GM13976 (cell line): Measurements from ENCODE around the gene HABP4.

Source experiments
- DNase-seq: peaks from one replicate; pipeline ENCODE4 v3.0.0; 2012; ENCODE audit warnings: low spot score
- CTCF ChIP-seq: IDR thresholded peaks from 2 replicates; pipeline ENCODE4 v1.5.1; 2012; ENCODE audit warnings: borderline replicate concordance, mild to moderate bottlenecking; ENCODE audit not compliant: insufficient read depth; ENCODE audit errors: extremely low read depth, missing control alignments, control extremely low read depth
- in situ Hi-C: fragments of 300-500 bp; cut with MboI; formaldehyde crosslinking; loops from one replicate; pipeline ENCODE4 v1.12.0; 2022; ENCODE audit warnings: low sequenced_read_pairs, mixed read lengths, inconsistent platforms; ENCODE audit not compliant: unreplicated experiment

Gene HABP4

DNA sequence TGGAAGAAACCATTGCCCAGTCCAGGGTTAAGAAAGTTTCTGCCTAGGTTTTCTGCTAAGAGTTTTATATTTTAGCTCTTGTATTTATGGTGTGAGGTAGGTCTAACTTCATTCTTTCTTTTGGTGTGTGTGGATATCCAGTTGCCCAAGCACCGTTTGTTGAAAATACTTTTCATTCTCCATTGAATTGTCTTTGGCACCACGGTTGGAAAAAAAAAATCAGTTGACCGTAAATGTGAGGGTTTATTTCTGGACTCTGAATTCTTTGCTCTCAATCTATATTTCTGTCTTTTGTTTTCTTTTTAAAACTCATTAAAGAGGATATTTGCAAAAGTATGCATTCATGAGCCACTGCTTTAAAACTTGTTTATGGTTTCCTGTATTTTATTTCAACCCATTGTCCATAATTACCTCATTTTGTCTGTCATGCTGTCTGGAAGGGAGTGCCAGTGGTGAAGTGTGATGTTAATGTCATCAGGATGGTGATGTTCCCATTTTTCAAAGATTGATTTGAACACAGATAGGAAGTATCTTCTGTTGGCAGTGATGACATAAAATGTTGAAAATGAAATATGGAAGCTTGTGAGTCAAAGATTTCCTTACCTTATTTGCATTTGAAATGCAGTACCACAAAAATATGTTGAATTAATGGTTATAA, 33.9 kb downstream of the HABP4 start:
- peak; percentile 4 for DNase-seq
- TF ChIP-seq CTCF, result no peak
- in situ Hi-C loops, result no loop called here

- peak; percentile 78 for DNase-seq
- TF ChIP-seq CTCF, result no peak
- in situ Hi-C loops, result no loop called here
Observed at GRCh38 chr9:96484521-96484931, 34.6 kb downstream of the HABP4 start.

DNA sequence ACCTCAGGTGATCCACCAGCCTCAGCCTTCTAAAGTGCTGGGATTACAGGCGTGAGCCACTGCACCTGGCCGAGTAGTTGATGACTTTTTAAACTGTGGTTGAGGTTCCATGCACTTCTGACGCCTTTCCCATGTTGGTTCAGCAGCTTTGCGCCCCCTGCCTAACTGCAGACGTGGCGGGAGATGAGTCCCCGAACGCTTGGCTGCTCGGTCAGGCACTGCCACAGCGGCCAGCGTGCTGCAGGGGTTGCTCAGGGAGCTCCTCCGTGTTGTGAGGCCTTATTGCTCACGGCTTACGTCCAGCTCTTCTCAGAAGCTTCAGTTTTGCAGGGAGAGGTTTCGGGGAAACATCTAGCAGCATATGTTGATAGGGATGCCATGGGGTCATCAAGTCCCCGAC, 35.3 kb downstream of the HABP4 start:
- DNase-seq, result no peak
- no peak for TF ChIP-seq CTCF
- in situ Hi-C loops, result no loop called here

GRCh38 chr9:96486386-96487028, 36.5 kb downstream of the HABP4 start:
- no peak for TF ChIP-seq CTCF
- DNase-seq, result peak; percentile 17
- in situ Hi-C loops, result no loop called here

- no peak for TF ChIP-seq CTCF
- in situ Hi-C loops, result no loop called here
Observed at GRCh38 chr9:96487029-96487396, 37.0 kb downstream of the HABP4 start.

GRCh38 chr9:96487949-96488348, 38.0 kb downstream of the HABP4 start:
- in situ Hi-C loops, result no loop called here
- no peak for TF ChIP-seq CTCF
- no peak for DNase-seq

More at GRCh38 chr9:96487029-96487396, 37.0 kb downstream of the HABP4 start:
- DNase-seq, result no peak
